Mammary epithelial cell (primary cell): ENCODE measurements around the gene ABHD10.

Source experiments
- EZH2 ChIP-seq: IDR thresholded peaks from 2 replicates; pipeline ENCODE4 v1.6.1; 2012; ENCODE audit warnings: low read length, inconsistent platforms, borderline replicate concordance
- TF ChIP-seq, protein P1 (sequence below), 2 donors: IDR thresholded peaks in 1 of 2; conservative IDR thresholded peaks in 1 of 2; 2 replicates each; pipeline ENCODE4 v1.5.1; 2011 to 2012; ENCODE audit warnings: inconsistent platforms in 2 of 2, low read length in 2 of 2, mild to moderate bottlenecking in 2 of 2, control low read depth in 1 of 2, low read depth in 1 of 2; ENCODE audit not compliant: insufficient read depth in 1 of 2; ENCODE audit errors: extremely low read depth in 1 of 2

DNA sequence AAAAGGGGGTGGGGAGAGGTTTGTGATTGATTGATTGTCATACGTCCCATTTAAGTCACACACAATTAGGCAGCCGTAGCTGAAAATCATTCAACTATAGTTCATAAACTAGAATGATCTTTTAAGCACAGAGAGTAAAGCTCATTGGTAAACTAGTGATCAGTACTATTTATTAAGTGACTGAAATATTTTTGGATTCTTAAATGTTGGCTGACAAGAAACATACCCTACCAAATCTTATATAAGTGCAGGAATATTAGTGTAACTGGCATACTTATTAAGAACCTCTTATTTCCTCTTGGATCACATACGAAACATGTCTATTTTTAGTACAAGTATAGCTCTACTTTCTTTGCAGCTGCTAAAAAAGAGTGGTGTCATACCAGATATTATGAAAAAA, 8.4 kb upstream of the ABHD10 start:
- TF ChIP-seq, protein P1, sequence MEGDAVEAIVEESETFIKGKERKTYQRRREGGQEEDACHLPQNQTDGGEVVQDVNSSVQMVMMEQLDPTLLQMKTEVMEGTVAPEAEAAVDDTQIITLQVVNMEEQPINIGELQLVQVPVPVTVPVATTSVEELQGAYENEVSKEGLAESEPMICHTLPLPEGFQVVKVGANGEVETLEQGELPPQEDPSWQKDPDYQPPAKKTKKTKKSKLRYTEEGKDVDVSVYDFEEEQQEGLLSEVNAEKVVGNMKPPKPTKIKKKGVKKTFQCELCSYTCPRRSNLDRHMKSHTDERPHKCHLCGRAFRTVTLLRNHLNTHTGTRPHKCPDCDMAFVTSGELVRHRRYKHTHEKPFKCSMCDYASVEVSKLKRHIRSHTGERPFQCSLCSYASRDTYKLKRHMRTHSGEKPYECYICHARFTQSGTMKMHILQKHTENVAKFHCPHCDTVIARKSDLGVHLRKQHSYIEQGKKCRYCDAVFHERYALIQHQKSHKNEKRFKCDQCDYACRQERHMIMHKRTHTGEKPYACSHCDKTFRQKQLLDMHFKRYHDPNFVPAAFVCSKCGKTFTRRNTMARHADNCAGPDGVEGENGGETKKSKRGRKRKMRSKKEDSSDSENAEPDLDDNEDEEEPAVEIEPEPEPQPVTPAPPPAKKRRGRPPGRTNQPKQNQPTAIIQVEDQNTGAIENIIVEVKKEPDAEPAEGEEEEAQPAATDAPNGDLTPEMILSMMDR (conservative IDR thresholded peaks at IDR 0.05 in 1 of 2, IDR thresholded peaks at IDR 0.05 in 1 of 2; ENCODE audit: extremely low read depth in 1 of 2, insufficient read depth in 1 of 2, low read depth in 1 of 2, low read length in 2 of 2): no peak
- TF ChIP-seq EZH2: no peak
